Panc1 (cell line): ENCODE results near the gene AP3D1. TPM values are rescaled to one million over a fixed set of nuclear protein-coding genes. Genes with fewer than 3 reads are reported as not detected.
"Not testable (repeated sequence)": the region's sequence is repeated elsewhere in the genome, so short reads cannot be mapped to it uniquely, and the experiment has no call there.

Experiments used
- ATAC-seq: fragments of 200-7000 bp; cut with Tn5 transposase; 2 replicates; pipeline ENCODE4 v1.9.1; 2020; ENCODE audit warnings: mild to moderate bottlenecking, moderate library complexity
- BruUV-seq: library from RNA; stranded (reverse); fragments of 400-500 nt; replicated peaks from 2 replicates; lab custom pipeline; 2021; lab: Mats Ljungman, UMichigan
- CTCF ChIA-PET: fragments of 300-600 bp; sonication (Branson Sonifier 250); formaldehyde crosslinking; loops from one replicate; lab custom pipeline; 2022; ENCODE audit warnings: antibody characterized with exemption; lab: Charles Lee
- POLR2A ChIA-PET: fragments of 300-600 bp; sonication (Branson Sonifier 250); formaldehyde crosslinking; loops from one replicate; lab custom pipeline; 2022; ENCODE audit warnings: antibody characterized with exemption; lab: Charles Lee
- DNase-seq: peaks from one replicate; pipeline ENCODE4 v3.0.0-alpha.2; 2010; ENCODE audit warnings: low read depth, low spot score
- H3K27ac ChIP-seq: 2 replicates; pipeline ENCODE4 v1.5.1; 2011; ENCODE audit warnings: mild to moderate bottlenecking, low read length, inconsistent platforms
- H3K27me3 ChIP-seq: fragments of 200-500 bp; sonication (Bioruptor generic); 2 replicates; pipeline ENCODE4 v1.6.0; 2014; ENCODE audit warnings: low read length, inconsistent platforms; ENCODE audit not compliant: control insufficient read depth, insufficient read depth
- H3K36me3 ChIP-seq: fragments of 200-500 bp; sonication (Bioruptor generic); 2 replicates; pipeline ENCODE4 v1.5.1; 2014; ENCODE audit warnings: inconsistent platforms, mild to moderate bottlenecking, low read length, moderate library complexity; ENCODE audit not compliant: control insufficient read depth, insufficient read depth
- H3K4me1 ChIP-seq: 2 replicates; pipeline ENCODE4 v1.5.1; 2011; ENCODE audit warnings: inconsistent platforms, mild to moderate bottlenecking, low read length, moderate library complexity; ENCODE audit not compliant: control insufficient read depth, insufficient read depth
- H3K4me3 ChIP-seq, 2 experiments: 2 replicates each; pipeline ENCODE4 v1.5.1; 2011 to 2012; ENCODE audit warnings: low read depth in 2 of 2, low read length in 2 of 2, mild to moderate bottlenecking in 2 of 2, inconsistent platforms in 1 of 2, moderate library complexity in 1 of 2
- H3K9me3 ChIP-seq: fragments of 200-500 bp; sonication (Bioruptor generic); 2 replicates; pipeline ENCODE4 v1.5.1; 2014; ENCODE audit warnings: low read depth, mild to moderate bottlenecking, inconsistent platforms, low read length, moderate library complexity; ENCODE audit not compliant: control insufficient read depth, insufficient read depth
- POLR2AphosphoS5 ChIP-seq: IDR thresholded peaks from 2 replicates; pipeline ENCODE4 v1.6.1; 2012; ENCODE audit warnings: mild to moderate bottlenecking, low read depth, low read length, moderate library complexity
- REST ChIP-seq, 2 experiments: IDR thresholded peaks; 2 replicates each; pipeline ENCODE4 v1.6.1; 2011 to 2012; ENCODE audit warnings: low read depth in 2 of 2, control low read depth in 1 of 2, low read length in 1 of 2, mild to moderate bottlenecking in 1 of 2, moderate library complexity in 1 of 2; ENCODE audit not compliant: insufficient read depth in 1 of 2
- SIN3A ChIP-seq: IDR thresholded peaks from 2 replicates; pipeline ENCODE4 v1.6.1; 2012; ENCODE audit warnings: low read depth, mild to moderate bottlenecking, low read length, moderate library complexity, borderline replicate concordance; ENCODE audit not compliant: insufficient read depth
- TCF7L2 ChIP-seq: IDR thresholded peaks from 2 replicates; pipeline ENCODE4 v1.6.1; 2011; ENCODE audit warnings: mild to moderate bottlenecking, low read depth, low read length, inconsistent platforms
- in situ Hi-C: cut with HindIII; loops from 2 replicates; pipeline ENCODE4 v1.10.0; 2016; ENCODE audit warnings: low sequenced_read_pairs, low pct_unique_long_range_greater_than_20kb
- intact Hi-C: fragments of 100-400 bp; cut with micrococcal nuclease; formaldehyde crosslinking; loops from one replicate; pipeline ENCODE4 v1.10.0; 2022; ENCODE audit not compliant: unreplicated experiment
- total RNA-seq: library from RNA; stranded (reverse); gene quantifications from one replicate; pipeline ENCODE4 v1.2.1, GENCODE V29; 2021; ENCODE audit not compliant: unreplicated experiment
- TF ChIP-seq, protein P1 (sequence below): fragments of 450-650 bp; IDR thresholded peaks from 2 replicates; pipeline ENCODE4 v1.5.1; 2017; ENCODE audit warnings: mild to moderate bottlenecking

Gene AP3D1
- total RNA-seq, 1 experiment from 2014 or later: 167 TPM

GRCh38 chr19:2129022-2129421 is 22.3 kb downstream of the AP3D1 start:
- CTCF ChIA-PET: no interaction called here
- POLR2A ChIA-PET: no interaction called here
- no peak overlapping the region for H3K27ac ChIP-seq
- H3K4me1 ChIP-seq: no peaks in the 10 kb centered on the region
- H3K4me3 ChIP-seq: no peak overlapping the region
- intact Hi-C loops: no loop called here
- DNase-seq (no peak), ATAC-seq (no peak)
- no peaks in the 10 kb centered on the region for H3K27me3 ChIP-seq
- BruUV-seq: no TSS peak
- no peaks in the 10 kb centered on the region for H3K9me3 ChIP-seq
- TF ChIP-seq, protein P1, sequence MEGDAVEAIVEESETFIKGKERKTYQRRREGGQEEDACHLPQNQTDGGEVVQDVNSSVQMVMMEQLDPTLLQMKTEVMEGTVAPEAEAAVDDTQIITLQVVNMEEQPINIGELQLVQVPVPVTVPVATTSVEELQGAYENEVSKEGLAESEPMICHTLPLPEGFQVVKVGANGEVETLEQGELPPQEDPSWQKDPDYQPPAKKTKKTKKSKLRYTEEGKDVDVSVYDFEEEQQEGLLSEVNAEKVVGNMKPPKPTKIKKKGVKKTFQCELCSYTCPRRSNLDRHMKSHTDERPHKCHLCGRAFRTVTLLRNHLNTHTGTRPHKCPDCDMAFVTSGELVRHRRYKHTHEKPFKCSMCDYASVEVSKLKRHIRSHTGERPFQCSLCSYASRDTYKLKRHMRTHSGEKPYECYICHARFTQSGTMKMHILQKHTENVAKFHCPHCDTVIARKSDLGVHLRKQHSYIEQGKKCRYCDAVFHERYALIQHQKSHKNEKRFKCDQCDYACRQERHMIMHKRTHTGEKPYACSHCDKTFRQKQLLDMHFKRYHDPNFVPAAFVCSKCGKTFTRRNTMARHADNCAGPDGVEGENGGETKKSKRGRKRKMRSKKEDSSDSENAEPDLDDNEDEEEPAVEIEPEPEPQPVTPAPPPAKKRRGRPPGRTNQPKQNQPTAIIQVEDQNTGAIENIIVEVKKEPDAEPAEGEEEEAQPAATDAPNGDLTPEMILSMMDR: no peak
- TF ChIP-seq TCF7L2 (no peak), SIN3A (no peak), REST (IDR thresholded peaks at IDR 0.05; ENCODE audit: insufficient read depth in 1 of 2, low read depth in 2 of 2, low read length in 1 of 2) (no peak), POLR2AphosphoS5 (no peak)
- in situ Hi-C loops: no loop called here
- peaks cover 3% of the 10 kb centered on the region; the same call in 1 of the 2 replicates for H3K36me3 ChIP-seq

GRCh38 chr19:2128252-2128651 is 23.1 kb downstream of the AP3D1 start:
- H3K27ac ChIP-seq, H3K4me3 ChIP-seq, ATAC-seq, intact Hi-C loops, CTCF ChIA-PET, H3K4me1 ChIP-seq, in situ Hi-C loops, BruUV-seq, H3K27me3 ChIP-seq, DNase-seq, H3K36me3 ChIP-seq, POLR2A ChIA-PET, H3K9me3 ChIP-seq: not testable (repeated sequence)

DNA sequence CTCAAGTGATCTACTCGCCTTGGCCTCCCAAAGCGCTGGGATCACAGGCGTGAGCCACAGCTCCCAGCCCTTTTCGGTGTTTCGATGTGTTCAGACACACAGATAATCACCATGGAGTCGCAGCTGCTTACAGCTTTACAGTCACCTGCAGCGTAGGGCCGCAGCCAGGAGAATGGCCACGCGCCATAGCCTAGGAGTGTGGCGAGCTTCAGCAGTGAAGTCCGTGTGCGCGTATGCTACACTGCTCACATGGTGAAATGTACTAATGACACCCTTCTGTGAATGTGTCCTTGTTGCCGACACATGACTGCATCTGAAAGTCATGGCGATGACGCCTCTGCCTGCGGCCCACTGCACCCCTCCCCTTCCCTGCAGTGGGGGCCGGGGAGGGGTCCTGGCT is 23.6 kb downstream of the AP3D1 start:
- no peak for DNase-seq
- Histone ChIP-seq H3K9me3 (no peaks in the 10 kb centered on the region), H3K4me1 (no peaks in the 10 kb centered on the region), H3K27me3 (no peaks in the 10 kb centered on the region), H3K27ac (no peak overlapping the region), H3K4me3 (no peak overlapping the region), H3K36me3 (peaks cover 3% of the 10 kb centered on the region)
- POLR2A ChIA-PET: no interaction called here
- no peak for ATAC-seq
- no TSS peak for BruUV-seq
- in situ Hi-C loops: no loop called here
- no peak for TF ChIP-seq TCF7L2
- TF ChIP-seq SIN3A: no peak
- TF ChIP-seq, protein P1: no peak
- no peak for TF ChIP-seq POLR2AphosphoS5
- no peak for TF ChIP-seq REST (IDR thresholded peaks at IDR 0.05; ENCODE audit: insufficient read depth in 1 of 2, low read depth in 2 of 2, low read length in 1 of 2)
- CTCF ChIA-PET: no interaction called here
- intact Hi-C loops: no loop called here
